Heart right ventricle (tissue), 16 donors: ENCODE results near the gene GPHA2. TPM values are rescaled to one million over a fixed set of nuclear protein-coding genes. Genes with fewer than 3 reads are reported as not detected.

ENCODE experiments used
- ATAC-seq, 8 donors: fragments of 200-7000 bp; cut with Tn5 transposase; one replicate each; pipeline ENCODE4 v1.9.1; 2020; ENCODE audit warnings: mild to moderate bottlenecking in 8 of 8, moderate library complexity in 8 of 8, moderate number of reproducible peaks in 1 of 8
- DNase-seq, 2 donors: peaks; one replicate each; pipeline ENCODE4 v3.0.0-alpha.2; 2020
- H3K27ac ChIP-seq, 10 donors: fragments of 200-600 bp; sonication (generic) in 2 of 10; one replicate each; pipeline versions ENCODE4 v1.5.0 to v1.8.0; 2020 to 2022; ENCODE audit warnings: mild to moderate bottlenecking in 3 of 10
- H3K27me3 ChIP-seq, 7 donors: fragments of 200-600 bp; one replicate each; pipeline ENCODE4 v1.8.0; 2021 to 2022; ENCODE audit warnings: mild to moderate bottlenecking in 2 of 7
- H3K36me3 ChIP-seq, 9 donors: fragments of 200-600 bp; sonication (generic) in 1 of 9; one replicate each; pipeline versions ENCODE4 v1.5.0 to v1.8.0; 2020 to 2022; ENCODE audit warnings: mild to moderate bottlenecking in 2 of 9
- H3K4me1 ChIP-seq, 9 donors: fragments of 200-600 bp; sonication (generic) in 1 of 9; one replicate each; pipeline versions ENCODE4 v1.5.0 to v1.8.0; 2020 to 2022; ENCODE audit warnings: mild to moderate bottlenecking in 4 of 9
- H3K4me3 ChIP-seq, 10 donors: fragments of 200-600 bp; sonication (generic) in 2 of 10; one replicate each; pipeline versions ENCODE4 v1.5.0 to v1.8.0; 2020 to 2022; ENCODE audit warnings: mild to moderate bottlenecking in 7 of 10, moderate library complexity in 2 of 10
- H3K9me3 ChIP-seq, 11 donors: fragments of 200-600 bp in 10 of 11; sonication (generic) in 2 of 11; one replicate each; pipeline versions ENCODE4 v1.5.0 to v1.8.0; 2013 to 2022; ENCODE audit warnings: mild to moderate bottlenecking in 2 of 11, control low read depth in 1 of 11, moderate library complexity in 1 of 11
- CTCF ChIP-seq, 9 donors: fragments of 200-600 bp; sonication (generic) in 2 of 9; IDR thresholded peaks; one replicate each; pipeline versions ENCODE4 v1.5.0 to v1.8.0; 2021 to 2022; ENCODE audit warnings: antibody characterized with exemption in 9 of 9, mild to moderate bottlenecking in 5 of 9, moderate library complexity in 1 of 9
- WGBS, 2 donors: extraction: QIAGEN DNeasy Blood & Tissue Kit; methylation state at CpG; one replicate each; pipeline ENCODE4 v1.1.7; 2013; ENCODE audit warnings: inconsistent platforms in 1 of 2; 5-methylcytosine and 5-hydroxymethylcytosine counted together
- intact Hi-C, 10 donors: fragments of 100-400 bp; cut with DNase I; formaldehyde crosslinking; loops; one replicate each; pipeline versions ENCODE4 v1.11.1 to v1.14.2; 2022
- polyA plus RNA-seq, 2 donors: library from polyadenylated mRNA; stranded (reverse); fragments of 200-250 nt; gene quantifications; one replicate each; pipeline ENCODE4 v1.2.3, GENCODE V29; 2013
- total RNA-seq, 10 donors: library from RNA; stranded (reverse); fragmentation: NEBNext Ultra II Directional in 3 of 10; extraction: Animal tissue kit (Norgen Biotek cat#: 25700) in 3 of 10; gene quantifications; one replicate each; pipeline versions ENCODE4 v1.2.1 to v1.2.4, GENCODE V29; 2021 to 2023
- donor health status: Arrhythmogenic right ventricular cardiomyopathy.
- donor health status: ischemic (EF 13 %, LVEDD 7.1; RV severe dilation, severe dysfunction).
- donor health status: healthy with polysubstance abuse.
- donor health status: DM: no; HTN: yes; CAD: no.
- donor health status: DM: no; HTN: no; CAD: no.
- donor health status: ischemic (EF 25% LVEDD 6.9; RV normal size, moderate dysfunction).
- donor health status: ischemic (EF 25% LVEDD 5.7; RV mildly dilated, moderate dysfunction).
- donor health status: healthy.
- donor health status: DM: yes; HTN: yes; CAD: no.
- donor health status: Ischemic cardiomyopathy.
- donor health status: ischemic (EF 35%, LVEDD 5.7; RV mildly dilated, moderate dysfunction).
- donor health status: nonischemic (EF 11% LVEDD 7.7; RV severe dilation, severe dysfunction).
- donor health status: DM: yes; HTN: yes; CAD: no.
- donor health status: PGD.
- donor health status: ischemic (EF 29% LVEDD 5.4; RV normal size, mild dysfunction).
- donor health status: nonischemic (EF 23%, LVEDD 6.1; RV moderate dilation, normal function).

The GPHA2 gene
- total and polyA plus RNA-seq, 12 donors = not detected

GRCh38 chr11:64918017-64918416 lies 17.7 kb downstream of the GPHA2 start:
- WGBS, 2 donors = 21 to 28% methylated on average over 4 of the region's 4 CpGs
- intact Hi-C loops = loop anchor here in 3 of 10 donors (5.0 kb wide), 2 partner anchors 79 to 94 kb away; partner anchors contain the start of genes ARL2 (in 2 of the 3) and BATF2 (in 1 of the 3)
- peaks cover 0 to 16% (median 13%) of the 10 kb centered on the region in 9 donors for H3K36me3 ChIP-seq
- peak in 5 of 9 donors; percentile 9 to 40 (median 28) for TF ChIP-seq CTCF (IDR thresholded peaks at IDR 0.05)
- H3K27ac ChIP-seq = peak overlapping the region in 9 of 10 donors; percentile 66 to 96 (median 82)
- ATAC-seq (peak in 1 of 8 donors; percentile 4), DNase-seq (no peak)
- no peaks in the 10 kb centered on the region for H3K27me3 ChIP-seq
- peak overlapping the region; percentile 36 to 98 (median 78) for H3K4me3 ChIP-seq
- no peaks in the 10 kb centered on the region for H3K9me3 ChIP-seq
- H3K4me1 ChIP-seq = peaks cover 5 to 43% (median 34%) of the 10 kb centered on the region in 9 donors

DNA sequence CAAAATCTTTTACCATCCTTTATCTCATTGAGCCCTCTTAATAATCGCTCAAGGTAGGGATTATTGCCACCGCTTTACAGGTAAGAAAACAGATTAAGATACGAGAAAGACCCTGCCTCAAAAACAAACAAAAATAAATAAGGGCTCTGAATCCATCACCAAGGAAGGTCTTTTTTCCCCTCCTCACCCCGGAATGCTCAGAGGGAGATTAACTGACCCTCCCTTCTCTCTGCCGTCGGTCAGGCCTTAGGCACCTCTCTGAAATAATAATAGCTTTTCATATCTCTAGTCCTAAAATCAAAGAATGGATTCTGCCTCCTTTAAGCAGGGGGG lies 18.1 kb downstream of the GPHA2 start:
- TF ChIP-seq CTCF (IDR thresholded peaks at IDR 0.05) = no peak
- DNase-seq (no peak), ATAC-seq (no peak)
- Histone ChIP-seq H3K36me3 (peaks cover 0 to 20% (median 16%) of the 10 kb centered on the region in 9 donors), H3K4me1 (peaks cover 5 to 43% (median 34%) of the 10 kb centered on the region in 9 donors), H3K4me3 (peak overlapping the region; percentile 36 to 98 (median 78)), H3K27ac (peak overlapping the region; percentile 27 to 96 (median 80)), H3K9me3 (no peaks in the 10 kb centered on the region), H3K27me3 (no peaks in the 10 kb centered on the region)
- intact Hi-C loops = loop anchor here in 3 of 10 donors (5.0 kb wide), 2 partner anchors 80 to 95 kb away; partner anchors contain the start of genes ARL2 (in 2 of the 3) and BATF2 (in 1 of the 3)
- 2 to 3% methylated on average over 6 of the region's 6 CpGs for WGBS, 2 donors

DNA sequence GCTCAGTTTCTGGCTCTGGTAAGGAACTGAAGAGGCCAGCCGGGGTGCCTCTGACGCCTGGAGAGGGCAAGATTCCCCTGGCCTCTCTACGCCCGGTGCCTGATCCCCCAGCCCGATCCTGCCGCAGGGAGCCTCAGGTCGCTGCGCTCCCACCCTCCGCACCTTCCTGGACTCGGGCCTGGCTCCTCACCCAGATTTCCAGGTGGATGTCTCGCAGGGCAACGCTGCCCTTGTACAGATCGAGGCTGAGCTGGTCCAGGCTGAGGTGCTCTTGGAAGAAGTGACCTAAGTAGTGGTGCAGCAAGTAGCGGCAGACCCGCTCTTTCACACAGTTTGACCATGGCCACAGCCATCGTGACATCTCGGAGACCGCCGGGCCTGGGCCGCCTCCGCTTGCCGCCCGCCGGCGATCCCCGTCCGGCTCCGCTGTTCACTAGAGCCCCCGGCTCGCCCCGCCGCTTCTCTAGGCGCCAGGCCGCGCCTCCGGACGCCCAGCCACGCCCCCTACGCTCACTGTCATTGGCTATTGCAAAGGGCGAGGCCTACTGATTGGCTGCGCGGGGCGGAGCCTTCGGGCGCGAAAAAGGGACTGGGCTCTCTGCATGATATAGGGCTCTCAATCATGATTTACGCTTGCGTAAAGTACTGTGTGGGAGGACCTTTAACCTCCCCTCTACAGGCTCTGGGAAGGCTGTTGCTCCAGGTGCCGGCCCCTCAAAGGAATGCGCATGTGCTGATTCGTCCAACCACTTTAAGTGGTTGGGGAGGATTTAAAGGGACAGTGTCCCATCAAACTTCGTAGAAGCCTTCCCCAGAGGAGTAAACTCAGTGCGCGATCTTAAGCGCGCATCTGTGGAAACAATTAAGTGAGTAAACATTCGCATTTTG lies 18.7 kb downstream of the GPHA2 start, which contains the start of gene ATG2A:
TSS of gene ATG2A (minus strand) at position 435 of the 888 bp plus-strand sequence. CDS start at position 361, 74 bp downstream.
- Histone ChIP-seq H3K27me3 (no peaks in the 10 kb centered on the region), H3K4me3 (peak within 1 kb of the TSS; percentile 63 to 98 (median 86)), H3K4me1 (peaks cover 5 to 43% (median 34%) of the 10 kb centered on the region in 9 donors), H3K36me3 (peaks cover 0 to 26% (median 22%) of the 10 kb centered on the region in 9 donors), H3K27ac (peak within 1 kb of the TSS; percentile 27 to 96 (median 84)), H3K9me3 (no peaks in the 10 kb centered on the region)
- DNase-seq (peak; percentile 99), ATAC-seq (peak; percentile 97 to 100 (median 98))
- 0 to 1% methylated on average over 57 of the region's 57 CpGs for WGBS, 2 donors
- TF ChIP-seq CTCF (IDR thresholded peaks at IDR 0.05) = peak in 1 of 9 donors; percentile 11
- intact Hi-C loops = loop anchor here in 3 of 10 donors (5.0 kb wide), 2 partner anchors 80 to 95 kb away; partner anchors contain the start of genes ARL2 (in 2 of the 3) and BATF2 (in 1 of the 3)
